ENCODE data around the gene ATE1.
A peak's percentile ranks its signal among the peaks of the same experiment; 100 is the strongest.

Gene ATE1

DNA sequence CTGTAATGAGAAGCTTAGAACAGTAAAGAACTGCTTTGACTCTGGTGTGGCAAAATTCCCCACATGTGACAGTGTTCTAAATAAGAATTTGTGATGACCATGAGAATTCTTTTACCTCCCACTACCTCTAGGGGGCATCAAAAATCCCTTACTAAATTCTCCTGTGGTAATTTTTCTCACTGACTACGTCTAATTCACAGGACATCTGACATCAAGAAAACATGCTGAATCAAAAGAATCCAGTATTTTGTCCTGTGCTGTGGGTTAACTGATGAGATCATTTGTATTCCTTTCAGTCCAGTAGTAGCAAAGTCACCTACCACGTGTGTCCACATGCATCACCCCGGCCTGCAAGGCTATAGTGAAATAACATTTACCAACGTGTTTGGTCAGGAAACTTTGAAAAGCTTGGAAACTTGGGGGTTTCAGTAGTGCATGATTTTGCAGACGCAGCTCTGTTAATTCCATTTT is 103.8 kb downstream of the ATE1 start:
- TF ChIP-seq, protein P1, sequence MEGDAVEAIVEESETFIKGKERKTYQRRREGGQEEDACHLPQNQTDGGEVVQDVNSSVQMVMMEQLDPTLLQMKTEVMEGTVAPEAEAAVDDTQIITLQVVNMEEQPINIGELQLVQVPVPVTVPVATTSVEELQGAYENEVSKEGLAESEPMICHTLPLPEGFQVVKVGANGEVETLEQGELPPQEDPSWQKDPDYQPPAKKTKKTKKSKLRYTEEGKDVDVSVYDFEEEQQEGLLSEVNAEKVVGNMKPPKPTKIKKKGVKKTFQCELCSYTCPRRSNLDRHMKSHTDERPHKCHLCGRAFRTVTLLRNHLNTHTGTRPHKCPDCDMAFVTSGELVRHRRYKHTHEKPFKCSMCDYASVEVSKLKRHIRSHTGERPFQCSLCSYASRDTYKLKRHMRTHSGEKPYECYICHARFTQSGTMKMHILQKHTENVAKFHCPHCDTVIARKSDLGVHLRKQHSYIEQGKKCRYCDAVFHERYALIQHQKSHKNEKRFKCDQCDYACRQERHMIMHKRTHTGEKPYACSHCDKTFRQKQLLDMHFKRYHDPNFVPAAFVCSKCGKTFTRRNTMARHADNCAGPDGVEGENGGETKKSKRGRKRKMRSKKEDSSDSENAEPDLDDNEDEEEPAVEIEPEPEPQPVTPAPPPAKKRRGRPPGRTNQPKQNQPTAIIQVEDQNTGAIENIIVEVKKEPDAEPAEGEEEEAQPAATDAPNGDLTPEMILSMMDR (IDR thresholded peaks at IDR 0.05; ENCODE audit: low read depth, low read length): peak; percentile 70
- no peaks in the 10 kb centered on the region for H3K9me3 ChIP-seq
- DNase-seq: no peak

DNA sequence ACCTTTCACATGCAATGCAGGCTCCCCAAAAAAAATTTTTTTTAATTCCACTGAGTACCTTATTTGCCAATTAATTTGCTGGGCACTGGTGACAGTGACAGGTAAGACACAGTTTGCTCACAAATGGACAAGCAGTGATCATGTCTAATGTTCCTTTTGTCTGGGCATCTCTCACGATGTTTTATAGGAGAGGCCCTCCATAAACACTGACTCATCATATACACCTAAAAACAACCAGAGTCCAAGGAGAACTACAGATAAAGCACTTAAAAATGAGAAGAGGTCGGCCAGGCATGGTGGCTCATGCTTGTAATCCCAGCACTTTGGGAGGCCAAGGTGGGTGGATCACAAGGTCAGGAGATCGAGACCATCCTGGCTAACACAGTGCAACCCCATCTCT is 105.1 kb downstream of the ATE1 start:
- Histone ChIP-seq H3K4me1 (no peaks in the 10 kb centered on the region; the same call in 1 of the 2 replicates), H3K27me3 (no peaks in the 10 kb centered on the region), H3K36me3 (0 out of 2 replicates have a peak, but pooled peaks cover 3% of the 10 kb centered on the region), H3K9me3 (no peaks in the 10 kb centered on the region), H3K4me3 (ENCODE audit: low read depth, low read length) (no peak overlapping the region)
- TF ChIP-seq, protein P1 (IDR thresholded peaks at IDR 0.05; ENCODE audit: low read depth, low read length): no peak
- no peak for DNase-seq

More for the DNA sequence above, 103.8 kb downstream of the ATE1 start:
- H3K36me3 ChIP-seq: peaks cover 9% of the 10 kb centered on the region; the same call in 1 of the 2 replicates
- H3K27me3 ChIP-seq: no peaks in the 10 kb centered on the region
- no peak overlapping the region for H3K4me3 ChIP-seq (ENCODE audit: low read depth, low read length)
- H3K4me1 ChIP-seq: no peaks in the 10 kb centered on the region; the same call in 1 of the 2 replicates

DNA sequence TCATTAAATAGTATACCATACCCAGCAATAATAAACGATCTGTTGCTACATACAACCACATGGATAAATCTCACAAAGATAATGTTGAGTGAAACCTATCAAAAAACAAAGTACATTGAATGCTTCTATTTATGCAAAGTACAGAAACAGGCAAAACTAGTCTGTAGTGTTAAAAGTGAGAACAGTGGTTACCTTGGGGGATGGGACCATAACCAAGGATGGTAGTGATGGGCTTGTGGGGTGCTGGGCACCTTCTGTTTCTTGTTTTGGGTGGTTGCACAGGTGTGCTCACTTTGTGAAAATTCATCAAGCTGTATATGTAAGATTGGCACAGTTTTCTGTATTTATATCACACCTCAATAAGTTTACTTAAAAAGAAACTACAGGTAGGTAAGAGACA is 105.7 kb downstream of the ATE1 start:
- H3K36me3 ChIP-seq: no peaks in the 10 kb centered on the region
- H3K9me3 ChIP-seq: no peaks in the 10 kb centered on the region
- no peak overlapping the region for H3K4me3 ChIP-seq (ENCODE audit: low read depth, low read length)
- H3K27me3 ChIP-seq: no peaks in the 10 kb centered on the region
- TF ChIP-seq, protein P1 (IDR thresholded peaks at IDR 0.05; ENCODE audit: low read depth, low read length): no peak
- H3K4me1 ChIP-seq: no peaks in the 10 kb centered on the region; the same call in 1 of the 2 replicates
- no peak for DNase-seq

DNA sequence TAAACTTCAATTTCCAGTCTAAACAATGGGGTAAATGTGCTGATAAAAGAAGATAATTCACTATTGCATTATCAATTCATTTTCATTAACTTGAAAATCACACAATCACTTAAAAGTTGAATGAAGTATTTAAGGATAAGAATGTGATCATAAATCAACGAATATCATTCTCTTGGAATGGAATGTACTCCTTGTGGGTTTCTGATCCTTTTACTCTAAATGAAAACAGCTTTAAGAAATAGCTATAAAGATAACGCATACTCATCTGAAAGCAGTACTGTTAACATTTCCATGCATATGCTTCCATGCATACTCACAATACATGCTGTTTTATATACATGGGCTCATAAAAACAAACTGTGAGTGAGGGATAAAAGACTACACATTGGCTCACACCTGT is 108.8 kb downstream of the ATE1 start:
- Histone ChIP-seq H3K36me3 (no peaks in the 10 kb centered on the region), H3K4me1 (no peaks in the 10 kb centered on the region; the same call in 1 of the 2 replicates), H3K4me3 (ENCODE audit: low read depth, low read length) (no peak overlapping the region), H3K9me3 (no peaks in the 10 kb centered on the region), H3K27me3 (no peaks in the 10 kb centered on the region)
- DNase-seq: no peak
- TF ChIP-seq, protein P1 (IDR thresholded peaks at IDR 0.05; ENCODE audit: low read depth, low read length): no peak

DNA sequence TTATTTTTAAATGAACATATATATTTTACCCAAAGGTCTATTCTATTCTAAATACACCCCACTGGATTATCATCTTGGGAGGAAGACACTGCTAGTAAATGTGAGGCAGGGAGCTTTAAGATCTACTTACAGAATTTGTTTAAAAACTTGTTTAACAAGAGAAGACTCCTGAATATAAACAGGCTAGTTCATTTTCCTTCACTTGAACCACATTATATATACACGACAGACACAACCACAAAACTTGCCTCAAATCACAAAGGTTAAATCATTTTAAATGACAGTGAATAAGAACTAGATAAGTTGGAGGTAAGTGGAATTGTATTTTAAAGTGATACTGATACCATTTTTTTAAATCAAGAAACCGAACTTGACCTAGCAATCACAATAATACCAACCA is 109.2 kb downstream of the ATE1 start:
- H3K4me1 ChIP-seq: no peaks in the 10 kb centered on the region
- H3K4me3 ChIP-seq (ENCODE audit: low read depth, low read length): no peak overlapping the region
- no peaks in the 10 kb centered on the region for H3K27me3 ChIP-seq
- H3K9me3 ChIP-seq: no peaks in the 10 kb centered on the region
- DNase-seq: no peak
- H3K36me3 ChIP-seq: no peaks in the 10 kb centered on the region
- TF ChIP-seq, protein P1 (IDR thresholded peaks at IDR 0.05; ENCODE audit: low read depth, low read length): no peak

DNA sequence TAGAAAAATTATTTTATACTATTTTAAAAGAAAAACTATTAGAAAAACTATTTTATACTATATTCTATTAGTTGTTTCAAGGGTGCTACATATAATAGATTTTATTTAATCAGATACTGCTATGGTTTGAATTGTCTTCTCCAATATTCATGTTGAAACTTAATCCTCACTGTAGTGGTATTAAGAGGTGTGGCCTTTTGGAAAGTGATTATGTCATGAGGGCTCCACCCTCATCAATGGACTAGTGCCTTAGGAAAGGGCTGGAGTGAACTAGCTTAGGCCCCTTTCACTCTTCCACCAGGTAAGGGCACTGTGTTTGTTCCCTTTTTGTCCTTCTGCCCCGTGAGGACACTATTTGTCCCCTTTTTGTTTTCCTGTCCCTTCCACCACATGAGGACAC is 111.6 kb downstream of the ATE1 start:
- H3K4me1 ChIP-seq: no peaks in the 10 kb centered on the region
- DNase-seq: no peak
- no peaks in the 10 kb centered on the region for H3K27me3 ChIP-seq
- TF ChIP-seq, protein P1 (IDR thresholded peaks at IDR 0.05; ENCODE audit: low read depth, low read length): no peak
- no peaks in the 10 kb centered on the region for H3K9me3 ChIP-seq
- no peak overlapping the region for H3K4me3 ChIP-seq (ENCODE audit: low read depth, low read length)
- H3K36me3 ChIP-seq: no peaks in the 10 kb centered on the region

All from BE2C (cell line).